Head of caudate nucleus (tissue), 42 donors: ENCODE data around the gene SLC29A1.

Source experiments
- DNase-seq, 42 donors: peaks; one replicate each; pipeline versions ENCODE4 v3.0.0 to v3.0.0-alpha.2; 2020 to 2021; ENCODE audit warnings: mixed read lengths in 7 of 42
- intact Hi-C: fragments of 100-400 bp; cut with DNase I; formaldehyde crosslinking; loops from one replicate; pipeline ENCODE4 v1.15.0; 2022

The SLC29A1 gene

GRCh38 chr6:44231426-44231825 lies 8.0 kb downstream of the SLC29A1 start:
- intact Hi-C loops: loop anchor here (10.0 kb wide), 1 partner anchor 127 kb away; no protein-coding TSS in a partner anchor
- DNase-seq: peak in 1 of 42 donors; percentile 24

- intact Hi-C loops: loop anchor here (10.0 kb wide), 1 partner anchor 128 kb away; no protein-coding TSS in a partner anchor
- peak in 1 of 42 donors; percentile 34 for DNase-seq
Measured at GRCh38 chr6:44232676-44233566, 9.5 kb downstream of the SLC29A1 start.

- intact Hi-C loops: loop anchor here (2.0 to 10.0 kb wide), 2 partner anchors 61 to 129 kb away; no protein-coding TSS in a partner anchor
- no peak for DNase-seq
Measured at GRCh38 chr6:44233567-44234100, 10.2 kb downstream of the SLC29A1 start.

GRCh38 chr6:44234101-44235025 lies 11.0 kb downstream of the SLC29A1 start:
- peak; percentile 79 to 97 (median 90) for DNase-seq
- intact Hi-C loops: loop anchor here (2.0 to 10.0 kb wide), 2 partner anchors 62 to 130 kb away; no protein-coding TSS in a partner anchor

- no peak for DNase-seq
- intact Hi-C loops: loop anchor here (2.0 to 10.0 kb wide), 2 partner anchors 62 to 130 kb away; no protein-coding TSS in a partner anchor
Measured at GRCh38 chr6:44235269-44235668, 11.9 kb downstream of the SLC29A1 start.

GRCh38 chr6:44235891-44236516 lies 12.6 kb downstream of the SLC29A1 start:
- DNase-seq: peak in 1 of 42 donors; percentile 6
- intact Hi-C loops: loop anchor here (2.0 to 10.0 kb wide), 2 partner anchors 63 to 131 kb away; no protein-coding TSS in a partner anchor

- DNase-seq: peak; percentile 62 to 96 (median 82)
- intact Hi-C loops: loop anchor here (10.0 kb wide), 1 partner anchor 132 kb away; no protein-coding TSS in a partner anchor
Measured at GRCh38 chr6:44237021-44237812, 13.8 kb downstream of the SLC29A1 start.

- DNase-seq: peak; percentile 65 to 93 (median 86)
- intact Hi-C loops: loop anchor here (10.0 kb wide), 1 partner anchor 133 kb away; no protein-coding TSS in a partner anchor
Measured at GRCh38 chr6:44237813-44238433, 14.5 kb downstream of the SLC29A1 start.

GRCh38 chr6:44238687-44239350 lies 15.4 kb downstream of the SLC29A1 start:
- DNase-seq: peak in 1 of 42 donors; percentile 12
- intact Hi-C loops: loop anchor here (10.0 kb wide), 1 partner anchor 134 kb away; no protein-coding TSS in a partner anchor

- DNase-seq: peak in 1 of 42 donors; percentile 28
- intact Hi-C loops: no loop called here
Measured at GRCh38 chr6:44243345-44243744, 19.9 kb downstream of the SLC29A1 start.

- DNase-seq: no peak
Measured at GRCh38 chr6:44245391-44245911, 22.1 kb downstream of the SLC29A1 start.

GRCh38 chr6:44245912-44246662 lies 22.7 kb downstream of the SLC29A1 start:
- intact Hi-C loops: no loop called here

More at GRCh38 chr6:44245391-44245911, 22.1 kb downstream of the SLC29A1 start:
- intact Hi-C loops: no loop called here

GRCh38 chr6:44246663-44247337 lies 23.4 kb downstream of the SLC29A1 start, which contains the start of gene HSP90AB1:
Gene HSP90AB1 (plus strand): TSS chr6:44247101. CDS start chr6:44248630, 1,529 bp downstream.
- DNase-seq: peak; percentile 88 to 98 (median 95)
- intact Hi-C loops: no loop called here

More at GRCh38 chr6:44245912-44246662, 22.7 kb downstream of the SLC29A1 start:
- DNase-seq: peak; percentile 61 to 93 (median 84)
